Lower leg skin (tissue), 4 donors: Measurements from ENCODE around the gene EGFLAM. TPM values are rescaled to one million over a fixed set of nuclear protein-coding genes. Genes with fewer than 3 reads are reported as not detected.

Source experiments
- DNase-seq, 2 donors: peaks; one replicate each; pipeline ENCODE4 v3.0.0-alpha.2; 2019; ENCODE audit warnings: low spot score in 2 of 2
- H3K4me3 ChIP-seq: fragments of 200-600 bp; sonication (generic); 2 replicates; pipeline ENCODE4 v1.5.1; 2017; ENCODE audit warnings: mild to moderate bottlenecking, low read depth; ENCODE audit not compliant: poor library complexity, severe bottlenecking
- CTCF ChIP-seq, 3 donors: fragments of 450-650 bp; IDR thresholded peaks; one replicate each; pipeline ENCODE4 v1.5.1; 2016; ENCODE audit warnings: antibody characterized with exemption in 3 of 3, mild to moderate bottlenecking in 3 of 3, moderate library complexity in 2 of 3
- POLR2A ChIP-seq, 2 donors: fragments of 450-650 bp; IDR thresholded peaks; one replicate each; pipeline ENCODE4 v1.6.1; 2016 to 2017; ENCODE audit warnings: antibody characterized with exemption in 2 of 2, mild to moderate bottlenecking in 1 of 2, moderate library complexity in 1 of 2
- WGBS, 2 donors: methylation state at CpG; one replicate each; pipeline ENCODE4 v1.1.5; 2018; 5-methylcytosine and 5-hydroxymethylcytosine counted together
- intact Hi-C: fragments of 100-400 bp; cut with DNase I; formaldehyde crosslinking; loops from one replicate; pipeline ENCODE4 v1.15.0; 2023; ENCODE audit warnings: low total_unique reads
- total RNA-seq, 4 donors: library from RNA; depleted of rRNA; stranded (reverse); fragments of >200 nt; gene quantifications; one replicate each; pipeline ENCODE4 v1.1.0, GENCODE V29; 2016

The EGFLAM gene
- total RNA-seq, 4 donors from 2014 or later = 0.72 to 4.4 (median 2.7) TPM

- intact Hi-C loops = no loop called here
- peak in 1 of 2 donors; percentile 89 for DNase-seq
- no peak overlapping the region for H3K4me3 ChIP-seq
- TF ChIP-seq CTCF (IDR thresholded peaks at IDR 0.05) (no peak), POLR2A (IDR thresholded peaks at IDR 0.05) (no peak)
- 49 to 61% methylated on average over 17 to 22 of the region's 22 CpGs for WGBS, 2 donors
These were observed 209.1 kb downstream of the EGFLAM start for GRCh38 chr5:38467353-38468040.

GRCh38 chr5:38468202-38468673 lies 209.9 kb downstream of the EGFLAM start:
- no peak overlapping the region for H3K4me3 ChIP-seq
- peak in 1 of 2 donors; percentile 88 for DNase-seq
- TF ChIP-seq POLR2A (IDR thresholded peaks at IDR 0.05) (no peak), CTCF (IDR thresholded peaks at IDR 0.05) (no peak)
- WGBS, 2 donors = 77 to 83% methylated on average over 11 to 12 of the region's 12 CpGs
- intact Hi-C loops = no loop called here

- intact Hi-C loops = no loop called here
- 69 to 72% methylated on average over 18 of the region's 18 CpGs for WGBS, 2 donors
- TF ChIP-seq POLR2A (IDR thresholded peaks at IDR 0.05) = no peak
- no peak for TF ChIP-seq CTCF (IDR thresholded peaks at IDR 0.05)
- DNase-seq = peak in 1 of 2 donors; percentile 87
- H3K4me3 ChIP-seq = no peak overlapping the region
These were observed 210.8 kb downstream of the EGFLAM start for GRCh38 chr5:38468978-38469706.

GRCh38 chr5:38469707-38470267 lies 211.4 kb downstream of the EGFLAM start:
- 92 to 93% methylated on average over 11 of the region's 11 CpGs for WGBS, 2 donors
- no peak for DNase-seq
- no peak overlapping the region for H3K4me3 ChIP-seq
- TF ChIP-seq POLR2A (IDR thresholded peaks at IDR 0.05) = no peak
- no peak for TF ChIP-seq CTCF (IDR thresholded peaks at IDR 0.05)
- intact Hi-C loops = no loop called here

- intact Hi-C loops = no loop called here
- TF ChIP-seq CTCF (IDR thresholded peaks at IDR 0.05) (no peak), POLR2A (IDR thresholded peaks at IDR 0.05) (no peak)
These were observed 213.3 kb downstream of the EGFLAM start for GRCh38 chr5:38471709-38472108.

More at GRCh38 chr5:38471709-38472108, 213.3 kb downstream of the EGFLAM start:
- DNase-seq = no peak
- WGBS, 2 donors = 91 to 93% methylated on average over 4 of the region's 4 CpGs
- no peak overlapping the region for H3K4me3 ChIP-seq
